Umbilical cord (tissue), 2 donors: ENCODE results near the gene HSPB9. TPM values are rescaled to one million over a fixed set of nuclear protein-coding genes. Genes with fewer than 3 reads are reported as not detected.

Source experiments
- DNase-seq: peaks from one replicate; pipeline ENCODE4 v3.0.0-alpha.2; 2015; ENCODE audit warnings: low spot score
- total RNA-seq: library from RNA; depleted of rRNA; stranded (reverse); fragments of >200 nt; gene quantifications from one replicate; pipeline ENCODE4 v1.2.3, GENCODE V29; 2014; ENCODE audit warnings: low replicate concordance; ENCODE audit not compliant: insufficient read depth

HSPB9 gene
- not detected for total RNA-seq

- peak; percentile 63 for DNase-seq
Observed at GRCh38 chr17:42122371-42123303, at the start of gene HSPB9. TSS of gene HSPB9 (plus strand) at chr17:42122804. CDS start at chr17:42122851, 47 bp downstream.

- DNase-seq: no peak
Observed at GRCh38 chr17:42075789-42076188, 46.8 kb upstream of the HSPB9 start.

GRCh38 chr17:42076797-42077559 lies 45.6 kb upstream of the HSPB9 start:
- no peak for DNase-seq

GRCh38 chr17:42077755-42078154 lies 44.8 kb upstream of the HSPB9 start:
- no peak for DNase-seq

- DNase-seq: no peak
Observed at GRCh38 chr17:42078396-42079043, 44.1 kb upstream of the HSPB9 start.

GRCh38 chr17:42079541-42079940 lies 43.1 kb upstream of the HSPB9 start:
- no peak for DNase-seq

- DNase-seq: no peak
Observed at GRCh38 chr17:42081516-42082129, 41.0 kb upstream of the HSPB9 start.

- DNase-seq: peak; percentile 43
Observed at GRCh38 chr17:42087042-42087701, 35.4 kb upstream of the HSPB9 start.

- DNase-seq: no peak
Observed at GRCh38 chr17:42087736-42088705, 34.6 kb upstream of the HSPB9 start.

GRCh38 chr17:42088736-42089135 lies 33.9 kb upstream of the HSPB9 start:
- no peak for DNase-seq

- DNase-seq: no peak
Observed at GRCh38 chr17:42090964-42091790, 31.4 kb upstream of the HSPB9 start.

GRCh38 chr17:42092939-42093338 lies 29.7 kb upstream of the HSPB9 start:
- DNase-seq: no peak

GRCh38 chr17:42094375-42095069 lies 28.1 kb upstream of the HSPB9 start:
- DNase-seq: no peak

GRCh38 chr17:42096360-42097111 lies 26.1 kb upstream of the HSPB9 start:
- no peak for DNase-seq

- DNase-seq: no peak
Observed at GRCh38 chr17:42097691-42098631, 24.6 kb upstream of the HSPB9 start, which contains the start of gene ZNF385C. TSS of gene ZNF385C (minus strand) at chr17:42098473. CDS start at chr17:42063056, 35,417 bp downstream.

GRCh38 chr17:42098730-42099399 lies 23.7 kb upstream of the HSPB9 start:
- DNase-seq: no peak
